Breast epithelium (tissue), 3 donors: Measurements from ENCODE around the gene PLA2G2F.

Source experiments
- CTCF ChIP-seq, 3 donors: fragments of 450-650 bp; IDR thresholded peaks; one replicate each; pipeline ENCODE4 v1.5.1; 2016 to 2017; ENCODE audit warnings: antibody characterized with exemption in 3 of 3, mild to moderate bottlenecking in 3 of 3, moderate library complexity in 3 of 3
- POLR2AphosphoS5 ChIP-seq, 3 donors: sonication (generic); formaldehyde crosslinking; IDR thresholded peaks; one replicate each; pipeline ENCODE4 v1.6.1; 2017; ENCODE audit warnings: antibody characterized with exemption in 3 of 3

- TF ChIP-seq CTCF (IDR thresholded peaks at IDR 0.05) (no peak), POLR2AphosphoS5 (IDR thresholded peaks at IDR 0.05) (no peak)
Observed at GRCh38 chr1:20117236-20117635, 21.9 kb upstream of the PLA2G2F start.
